Activated CD4-positive, alpha-beta T cell treated with anti-CD3 and anti-CD28 coated beads for 4 hours (primary cell): ENCODE results near the gene PTGDS.

Experiments
- DNase-seq, 2 donors: peaks; one replicate each; pipeline ENCODE4 v3.0.0-alpha.2; 2020

The PTGDS gene

DNA sequence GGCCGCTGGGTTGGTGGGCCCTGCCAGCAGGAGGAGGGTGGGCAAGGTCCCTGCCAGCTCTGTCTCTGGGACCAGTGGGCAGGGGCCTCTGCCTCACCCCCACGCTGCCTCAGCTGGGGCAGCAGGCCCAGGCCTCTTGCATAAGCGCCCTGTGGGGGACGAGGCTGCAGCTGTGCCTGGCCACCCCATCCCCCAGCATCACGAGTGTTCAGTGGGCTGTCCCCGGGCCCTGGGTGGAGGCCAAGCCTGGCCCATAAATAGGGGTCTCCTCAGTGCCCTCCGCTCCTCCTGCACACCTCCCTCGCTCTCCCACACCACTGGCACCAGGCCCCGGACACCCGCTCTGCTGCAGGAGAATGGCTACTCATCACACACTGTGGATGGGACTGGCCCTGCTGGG is at the start of gene PTGDS:
PTGDS (plus strand) TSS at position 282 of the 400 bp plus-strand sequence; CDS start at position 357, 75 bp downstream.
- no peak for DNase-seq

DNA sequence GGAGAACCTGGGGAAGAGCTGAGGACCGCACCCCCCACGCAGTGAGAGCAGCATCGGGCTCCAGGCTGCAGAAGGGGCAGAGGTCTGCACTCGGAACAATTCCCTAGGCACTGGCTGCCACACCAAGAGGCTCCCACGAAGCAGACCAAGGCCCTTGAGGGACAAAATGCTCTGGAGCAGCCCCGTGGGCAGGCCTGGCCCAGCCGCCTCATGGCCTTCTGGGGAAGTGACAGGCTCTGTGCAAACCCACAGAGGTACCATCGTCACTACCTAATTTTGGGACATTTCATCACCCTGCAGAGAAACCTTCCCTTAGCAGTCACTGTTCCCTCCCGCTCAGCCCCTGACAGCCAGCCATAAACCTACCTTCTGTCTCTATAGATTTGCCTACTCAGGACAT is 48.7 kb upstream of the PTGDS start:
- no peak for DNase-seq

DNA sequence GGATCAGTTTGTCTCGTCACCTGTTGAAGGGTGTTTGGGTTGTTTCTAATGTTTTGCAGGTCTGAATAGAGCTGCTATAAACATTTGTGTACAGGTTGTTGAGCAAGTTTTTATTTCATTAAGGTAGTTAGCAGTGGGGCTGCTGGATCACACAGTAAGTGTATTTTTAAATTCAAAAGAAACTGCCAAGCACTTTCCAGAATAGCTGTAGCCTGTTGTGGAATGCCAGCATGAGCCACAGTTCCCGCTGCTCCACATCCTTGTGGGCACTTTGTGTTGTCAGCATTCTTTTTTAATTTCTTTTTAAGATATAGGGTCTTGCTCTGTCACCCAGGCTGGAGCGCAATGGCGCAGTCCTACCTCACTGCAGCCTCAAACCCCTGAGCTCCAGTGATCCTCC is 47.3 kb upstream of the PTGDS start:
- DNase-seq: no peak

DNA sequence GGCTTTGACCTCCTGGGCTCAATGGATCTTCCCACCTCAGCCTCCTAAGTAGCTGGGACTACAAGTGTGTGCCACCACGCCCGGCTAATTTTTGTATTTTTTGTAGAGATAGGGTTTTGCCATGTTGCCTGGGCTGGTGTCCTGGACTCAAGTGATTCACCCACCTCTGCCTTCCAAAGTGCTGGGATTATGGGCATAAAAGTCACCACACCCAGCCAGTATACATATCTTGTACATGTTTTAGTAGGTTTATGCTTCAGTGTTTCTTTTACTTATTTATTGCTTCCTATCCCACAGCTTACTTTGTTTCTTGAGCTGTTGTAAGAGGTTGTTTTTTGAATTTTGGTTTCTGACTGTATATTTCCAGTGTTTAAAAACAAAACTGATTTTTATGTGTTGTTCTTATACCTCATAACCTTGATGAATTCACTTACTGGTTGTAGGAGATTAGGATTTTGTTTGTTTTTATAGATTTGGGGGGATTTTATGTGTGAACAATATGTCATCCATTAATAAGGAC is 45.6 kb upstream of the PTGDS start:
- no peak for DNase-seq

DNA sequence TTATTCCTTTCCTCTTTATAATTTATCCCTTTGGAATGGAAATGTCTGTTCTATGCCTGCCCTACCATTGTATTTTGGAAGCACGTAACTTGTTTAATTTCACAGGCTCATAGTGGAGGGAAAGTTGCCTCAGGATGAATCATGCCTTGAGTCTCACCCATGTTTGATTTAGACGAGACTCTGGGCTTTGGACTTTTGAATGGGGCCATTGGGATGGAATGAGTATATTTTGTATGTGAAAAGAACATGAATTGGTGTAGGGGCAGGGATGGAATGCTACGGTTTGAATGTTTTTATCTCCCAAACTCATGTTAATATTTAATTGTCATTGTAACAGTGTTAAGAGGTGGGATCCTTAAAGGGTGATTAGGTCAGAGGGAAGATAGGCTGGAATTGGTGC is 43.0 kb upstream of the PTGDS start:
- no peak for DNase-seq

DNA sequence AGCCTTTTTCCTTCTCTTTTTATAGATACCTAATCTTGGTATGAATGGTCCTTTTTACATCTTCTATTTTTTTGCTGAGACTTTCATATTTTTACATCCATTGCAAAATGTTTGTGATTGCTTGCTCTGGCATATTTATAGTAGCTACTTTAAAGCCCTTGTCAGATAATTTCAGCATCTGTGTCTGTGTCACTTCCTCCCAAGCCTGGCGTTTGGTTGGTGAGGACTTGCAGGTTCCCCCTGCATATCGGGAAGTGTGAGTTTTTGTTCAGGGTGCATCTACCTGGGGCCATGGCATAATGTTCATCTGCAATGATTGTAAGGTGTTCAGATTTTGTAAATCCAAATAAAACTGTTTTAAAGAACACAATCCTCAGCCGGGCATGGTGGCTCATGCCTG is 41.7 kb upstream of the PTGDS start:
- no peak for DNase-seq

DNA sequence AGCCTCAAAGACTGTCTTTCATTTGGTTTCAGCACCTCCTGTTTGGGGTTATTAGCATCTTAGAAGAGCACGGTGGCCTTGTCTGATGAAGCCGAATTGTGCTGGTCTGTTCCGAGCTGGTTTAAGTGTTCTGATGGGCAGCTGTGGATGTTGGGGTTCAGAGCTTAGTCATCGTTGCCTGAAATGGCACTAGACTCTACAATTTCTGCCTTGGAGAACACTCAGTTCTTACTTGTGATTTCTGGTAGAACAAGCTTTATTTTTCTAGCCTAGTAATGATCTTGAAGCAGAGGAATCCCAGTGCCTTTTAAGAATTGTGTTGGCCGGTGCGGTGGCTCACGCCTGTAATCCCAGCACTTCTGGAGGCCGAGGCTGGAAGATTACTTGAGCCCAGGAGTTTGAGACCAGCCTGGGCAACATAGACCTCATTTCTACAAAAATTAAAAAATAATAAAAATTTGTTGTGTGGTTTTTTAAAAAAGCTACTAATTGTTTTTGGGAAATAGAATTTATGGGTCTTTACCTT is 40.6 kb upstream of the PTGDS start:
- DNase-seq: no peak

DNA sequence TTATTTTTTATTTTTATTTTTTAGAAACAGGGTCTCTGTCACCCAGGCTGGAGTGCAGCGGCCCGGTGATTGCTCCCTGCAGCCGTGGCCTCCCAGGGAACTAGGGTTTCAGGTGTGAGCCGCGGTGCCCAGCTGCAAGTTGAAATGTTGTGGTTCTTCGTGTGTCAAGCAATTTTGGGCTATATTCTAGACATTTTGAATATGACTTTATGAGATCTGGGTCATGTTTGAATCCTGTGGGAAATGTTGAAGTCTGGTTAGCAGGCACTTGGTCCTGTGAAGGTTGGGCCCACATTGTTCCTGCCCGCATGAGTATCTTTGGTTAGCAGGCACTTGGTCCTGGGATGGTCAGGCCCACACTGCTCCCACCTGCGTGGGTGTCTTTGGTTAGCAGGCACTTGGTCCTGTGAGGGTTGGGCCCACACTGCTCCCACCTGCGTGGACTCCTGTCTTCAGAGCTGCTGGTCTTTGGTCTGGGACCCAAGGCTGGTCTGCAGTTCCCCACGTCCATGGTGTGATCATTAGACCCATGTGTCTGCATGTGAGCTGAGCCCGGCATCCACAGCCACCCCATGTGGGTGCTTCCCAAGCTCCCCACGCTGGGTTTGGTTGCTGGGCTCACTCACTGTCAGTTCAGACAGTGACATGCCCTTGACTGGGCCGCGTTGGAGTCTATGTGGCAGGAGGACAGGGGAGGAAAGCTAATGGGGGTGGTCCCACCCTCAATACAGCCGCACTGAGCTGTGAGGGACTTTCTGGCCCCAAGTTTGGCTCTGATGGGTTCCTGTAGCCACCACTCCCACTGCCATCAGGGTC is 39.9 kb upstream of the PTGDS start:
- DNase-seq: no peak

DNA sequence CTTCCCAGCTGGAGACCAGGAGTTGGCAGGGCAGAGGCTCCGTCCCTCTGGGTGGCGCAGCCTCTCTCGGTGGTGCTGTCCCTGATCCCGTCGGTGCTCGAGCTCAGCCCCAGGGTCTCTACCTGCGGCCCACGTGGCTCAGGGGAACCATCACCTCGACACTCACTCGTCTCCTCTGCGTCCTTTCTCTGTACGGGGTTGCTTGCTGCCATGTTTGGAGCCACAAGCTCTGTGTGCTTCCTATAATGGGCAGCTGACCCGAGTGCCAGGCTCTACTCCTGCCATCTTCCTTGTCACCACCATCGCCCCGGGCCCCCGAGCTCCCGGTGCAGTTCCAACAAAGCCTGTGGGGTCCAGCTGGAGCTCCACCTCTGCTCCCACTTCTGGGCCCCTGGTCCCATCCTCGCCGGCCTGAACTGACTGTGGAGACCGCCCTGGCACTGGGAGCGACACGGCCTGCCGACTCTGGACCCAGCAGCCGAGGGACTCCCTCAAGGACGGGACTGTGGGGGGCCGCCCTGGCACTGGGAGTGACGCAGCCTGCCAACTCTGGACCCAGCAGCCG is 37.8 kb upstream of the PTGDS start:
- DNase-seq: no peak

DNA sequence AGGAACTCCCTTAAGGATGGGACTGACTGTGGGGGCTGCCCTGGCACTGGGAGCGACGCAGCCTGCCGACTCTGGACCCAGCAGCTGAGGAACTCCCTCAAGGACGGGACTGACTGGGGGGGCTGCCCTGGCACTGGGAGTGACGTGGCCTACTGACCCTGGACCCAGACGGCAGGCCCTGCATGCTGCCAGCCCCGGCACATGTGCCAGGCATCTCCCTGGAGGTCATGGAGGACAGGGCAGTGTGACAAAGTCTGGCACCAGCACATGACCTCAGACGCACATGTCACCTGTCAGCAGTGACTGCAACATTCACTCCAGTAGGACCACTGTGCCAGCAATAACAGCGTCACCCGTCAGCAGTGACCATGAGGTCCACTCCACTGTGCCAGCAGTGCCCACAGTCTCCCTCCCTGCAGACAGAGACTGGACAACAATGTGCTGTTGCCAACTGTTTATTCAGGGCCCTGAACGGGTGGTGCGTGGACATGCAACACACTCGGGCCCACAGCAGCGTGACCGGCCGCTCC is 37.2 kb upstream of the PTGDS start:
- no peak for DNase-seq

DNA sequence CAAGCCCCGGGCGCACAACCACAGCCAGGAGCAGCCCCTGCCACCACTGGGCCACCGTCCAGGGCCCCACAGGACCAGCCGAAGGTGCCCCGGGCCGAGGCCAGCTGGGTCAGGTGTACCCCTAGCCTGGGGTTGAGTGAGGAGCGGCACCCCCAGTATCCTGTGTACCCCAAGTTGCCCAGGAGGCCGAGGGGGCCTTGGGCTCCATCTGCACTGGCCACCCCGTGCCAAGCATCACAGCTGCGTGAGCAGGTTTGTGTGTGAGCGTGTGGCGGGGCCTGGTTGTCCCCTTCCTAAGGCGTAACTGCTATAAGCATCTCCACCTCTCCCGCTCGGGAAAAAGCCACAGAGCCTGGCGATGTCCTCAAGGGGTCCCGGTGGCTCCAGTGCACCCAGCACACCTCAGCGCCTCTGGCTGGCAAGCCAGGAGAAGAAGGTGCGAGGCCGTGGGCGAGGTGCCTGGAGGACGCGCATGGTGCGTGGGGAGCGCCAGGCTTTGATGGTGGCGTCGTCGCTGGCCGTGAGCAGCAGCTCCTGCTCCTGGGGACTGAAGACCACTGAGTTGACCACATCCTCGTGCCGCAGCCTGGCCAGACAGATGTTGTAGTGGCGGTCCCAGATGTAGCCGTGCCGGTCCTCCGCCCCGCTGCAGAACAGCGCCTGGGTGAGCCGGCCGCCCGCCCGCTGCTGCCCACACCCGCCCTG is 36.6 kb upstream of the PTGDS start:
- no peak for DNase-seq

DNA sequence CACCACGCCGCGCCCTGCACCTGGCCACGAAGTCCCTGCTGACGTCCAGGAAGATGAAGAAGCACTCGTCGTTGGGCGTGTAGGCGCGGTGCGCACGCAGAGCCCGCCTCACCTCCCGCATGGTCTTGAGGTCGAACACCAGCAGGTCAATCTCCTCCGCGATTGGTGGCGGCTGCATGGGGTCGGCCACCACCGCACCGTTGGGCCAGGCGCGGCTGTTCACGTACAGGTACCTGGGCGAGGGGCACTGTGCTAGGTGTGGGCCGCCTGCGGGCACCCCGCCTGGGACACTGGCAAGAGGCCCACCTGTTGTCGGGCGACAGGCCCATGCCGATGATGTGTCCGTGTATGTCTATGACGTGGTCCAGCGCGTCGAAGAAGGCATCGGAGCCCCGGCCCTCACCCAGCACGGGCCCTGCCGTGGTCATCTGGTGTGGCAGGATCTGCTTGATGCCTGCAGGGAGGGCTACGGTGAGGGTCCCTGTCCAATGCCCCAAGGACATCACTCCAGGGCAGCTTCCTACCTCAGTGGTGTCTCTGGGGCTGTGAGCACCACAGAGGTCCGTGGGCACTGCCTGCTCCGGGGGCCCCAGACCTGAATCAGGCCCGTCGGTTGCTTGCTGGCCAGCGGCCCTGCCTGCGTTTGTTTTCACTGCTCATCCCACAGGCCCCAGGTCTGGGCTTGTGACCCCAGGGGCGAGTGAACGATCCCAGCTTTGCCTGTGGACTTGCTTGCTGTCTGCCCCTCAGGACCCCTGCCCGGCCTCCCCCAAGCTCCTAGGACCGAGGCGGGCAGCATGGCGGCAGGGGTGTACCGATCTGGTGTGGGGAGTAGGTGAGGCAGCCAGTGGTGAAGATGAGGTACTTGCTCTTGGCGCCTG is 35.8 kb upstream of the PTGDS start:
- DNase-seq: no peak

DNA sequence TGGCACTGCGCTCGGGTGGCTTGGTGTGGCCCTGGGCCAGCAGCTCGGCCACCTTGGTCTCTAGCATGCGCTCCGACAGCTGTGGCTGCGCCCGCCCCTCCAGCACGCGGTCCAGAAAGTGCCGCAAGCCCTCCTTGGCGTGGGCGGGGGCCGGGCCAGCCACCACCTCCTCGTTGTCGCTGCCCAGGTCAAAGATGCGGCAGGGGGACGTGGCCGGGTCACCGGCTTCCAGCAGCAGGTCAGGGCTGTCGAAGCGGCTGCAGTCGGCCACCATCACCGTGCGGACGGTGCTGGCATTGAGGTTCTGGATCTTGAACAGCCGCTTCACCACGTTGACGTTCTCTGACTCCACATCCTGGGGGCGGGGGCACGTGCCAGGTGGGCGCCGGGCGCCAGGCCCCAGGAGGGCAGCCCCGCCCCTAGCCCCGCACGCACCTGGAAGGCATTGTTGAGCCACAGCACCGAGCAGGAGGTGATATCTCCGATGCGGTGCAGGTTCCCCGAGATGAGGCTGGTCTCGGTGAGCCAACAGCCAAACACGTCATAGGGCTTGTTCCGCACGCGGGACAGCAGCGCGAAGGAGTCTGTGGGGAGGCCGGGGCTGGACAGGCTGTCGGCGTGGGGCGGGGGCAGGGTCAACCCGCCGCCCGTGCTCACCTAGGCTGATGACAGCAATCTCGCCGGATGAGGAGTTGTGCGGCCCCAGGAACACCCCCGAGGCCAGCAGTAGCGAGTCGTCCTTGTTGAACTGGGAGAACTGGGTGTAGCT is 35.0 kb upstream of the PTGDS start:
- DNase-seq: no peak

DNA sequence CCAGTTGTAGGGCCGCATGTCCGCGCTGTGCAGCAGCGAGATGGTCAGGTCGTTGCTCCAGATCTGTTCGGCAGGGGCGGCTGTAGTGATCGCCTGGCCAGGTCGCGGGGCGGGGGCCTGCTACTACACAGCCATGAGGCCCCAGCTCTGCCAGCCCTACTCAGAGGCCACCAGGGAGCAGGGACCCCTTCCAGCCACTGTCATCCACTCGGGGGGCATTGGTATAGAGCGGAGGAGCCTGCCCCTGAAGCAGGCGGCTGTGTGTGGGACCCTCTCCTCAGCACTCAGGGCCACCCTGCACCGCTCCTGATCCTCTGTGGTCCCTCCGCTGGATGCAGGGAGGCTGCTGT is 34.4 kb upstream of the PTGDS start:
- DNase-seq: no peak

DNA sequence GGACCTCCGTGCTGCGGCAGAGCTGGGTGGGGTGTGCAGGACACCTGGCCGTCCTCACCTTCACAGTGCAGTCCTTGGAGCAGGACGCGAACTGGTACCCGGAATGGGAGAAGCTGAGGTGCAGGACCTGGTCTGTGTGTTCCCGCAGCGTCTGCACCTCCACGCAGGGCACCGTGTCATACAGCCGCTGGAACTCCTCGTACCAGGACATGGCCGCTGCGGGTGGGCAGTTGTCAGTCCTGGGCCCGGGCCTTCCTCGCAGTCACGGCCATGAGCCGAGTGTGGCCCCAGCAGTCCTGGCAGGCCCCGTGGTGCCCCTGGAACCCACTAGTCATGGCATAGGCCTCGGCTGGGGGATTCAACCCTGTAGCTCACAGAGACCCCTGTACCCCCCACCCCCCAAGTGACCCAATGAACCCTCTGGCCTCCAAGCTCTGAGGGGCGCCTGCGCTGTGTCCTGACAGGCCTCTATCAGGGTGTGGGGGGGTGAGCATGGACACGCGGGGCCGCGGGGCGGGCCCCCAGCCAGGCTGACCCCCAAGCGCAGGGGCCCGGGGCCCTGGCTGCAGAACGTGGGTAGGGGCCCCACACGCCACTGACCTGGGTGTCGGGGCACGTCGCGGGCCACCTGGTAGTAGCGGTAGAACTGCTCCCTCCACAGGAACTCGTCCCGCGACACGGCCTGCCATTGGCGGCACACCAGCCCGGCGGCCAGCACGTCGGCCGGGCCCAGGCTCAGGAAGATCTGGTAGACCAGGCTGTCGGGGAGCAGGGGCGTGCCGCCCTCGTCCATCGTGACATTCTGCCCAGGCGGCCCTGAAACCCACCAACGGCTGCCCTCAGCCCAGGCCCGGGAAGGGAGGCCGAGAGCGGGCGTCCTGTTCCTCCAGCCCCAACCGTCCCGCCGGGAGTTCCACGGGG is 33.8 kb upstream of the PTGDS start:
- peak in 1 of 2 donors; percentile 34 for DNase-seq

DNA sequence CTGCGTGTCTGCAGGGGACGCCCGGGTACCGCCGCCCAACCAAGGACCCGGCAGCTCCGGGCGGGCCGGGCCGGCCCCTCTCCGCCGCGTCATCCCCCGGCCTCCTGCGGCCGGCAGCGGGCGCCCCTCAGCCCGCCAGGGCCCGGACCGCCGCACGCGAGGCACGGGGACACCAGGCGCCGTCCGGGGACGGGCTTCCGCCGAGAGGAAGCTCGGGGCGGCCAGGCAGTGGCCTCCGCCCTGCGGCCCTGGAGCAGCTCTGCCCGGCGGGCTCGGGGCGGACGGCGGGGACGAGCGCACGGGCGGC is 33.1 kb upstream of the PTGDS start:
- peak in 1 of 2 donors; percentile 25 for DNase-seq

DNA sequence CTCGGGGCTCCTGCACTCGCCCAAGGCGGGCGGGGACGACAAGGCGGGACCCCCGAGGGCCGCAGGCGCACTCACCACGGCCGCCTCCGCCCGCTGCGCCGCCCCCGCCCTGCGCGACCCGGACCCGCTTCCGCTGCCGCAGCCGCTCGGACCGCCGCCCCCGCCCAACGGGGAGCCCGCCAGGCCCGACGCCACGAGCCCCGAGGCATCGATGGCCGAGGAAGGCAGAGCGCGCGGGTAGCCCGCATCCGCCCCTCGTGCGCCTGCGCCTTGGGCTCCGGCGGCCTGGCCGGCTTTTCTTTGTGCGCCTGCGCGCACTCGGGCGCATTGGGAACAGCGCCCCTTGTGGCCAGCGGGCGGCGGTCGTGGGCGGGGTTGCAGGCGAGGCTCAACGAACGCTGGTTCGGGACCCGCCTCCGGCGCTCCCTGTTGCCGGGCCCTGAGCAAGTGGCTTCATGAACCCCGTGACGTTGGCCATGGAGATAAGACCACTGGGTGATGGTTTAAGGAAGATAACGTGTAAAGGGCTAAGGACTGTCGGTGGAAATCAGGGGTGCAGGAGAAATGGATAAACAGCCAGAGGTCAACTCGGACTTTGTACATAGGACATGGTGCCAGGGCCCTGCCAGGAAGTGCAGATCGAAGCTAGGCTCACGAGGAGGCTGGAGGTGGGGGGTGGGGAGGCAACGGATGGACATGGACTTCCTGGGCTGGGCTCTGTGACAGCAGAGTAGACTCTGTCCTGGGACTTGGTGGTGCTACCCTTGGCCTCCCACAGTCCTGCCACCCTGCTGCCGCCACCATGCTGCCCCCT is 32.6 kb upstream of the PTGDS start, which contains the start of the genes C8G and FBXW5:
C8G (plus strand) TSS at position 725 of the 814 bp plus-strand sequence; CDS start at position 803, 78 bp downstream.
FBXW5 (minus strand) TSS at position 220 of the 814 bp plus-strand sequence. CDS start 655 bp downstream, outside the sequence.
- peak; percentile 91 to 93 for DNase-seq

DNA sequence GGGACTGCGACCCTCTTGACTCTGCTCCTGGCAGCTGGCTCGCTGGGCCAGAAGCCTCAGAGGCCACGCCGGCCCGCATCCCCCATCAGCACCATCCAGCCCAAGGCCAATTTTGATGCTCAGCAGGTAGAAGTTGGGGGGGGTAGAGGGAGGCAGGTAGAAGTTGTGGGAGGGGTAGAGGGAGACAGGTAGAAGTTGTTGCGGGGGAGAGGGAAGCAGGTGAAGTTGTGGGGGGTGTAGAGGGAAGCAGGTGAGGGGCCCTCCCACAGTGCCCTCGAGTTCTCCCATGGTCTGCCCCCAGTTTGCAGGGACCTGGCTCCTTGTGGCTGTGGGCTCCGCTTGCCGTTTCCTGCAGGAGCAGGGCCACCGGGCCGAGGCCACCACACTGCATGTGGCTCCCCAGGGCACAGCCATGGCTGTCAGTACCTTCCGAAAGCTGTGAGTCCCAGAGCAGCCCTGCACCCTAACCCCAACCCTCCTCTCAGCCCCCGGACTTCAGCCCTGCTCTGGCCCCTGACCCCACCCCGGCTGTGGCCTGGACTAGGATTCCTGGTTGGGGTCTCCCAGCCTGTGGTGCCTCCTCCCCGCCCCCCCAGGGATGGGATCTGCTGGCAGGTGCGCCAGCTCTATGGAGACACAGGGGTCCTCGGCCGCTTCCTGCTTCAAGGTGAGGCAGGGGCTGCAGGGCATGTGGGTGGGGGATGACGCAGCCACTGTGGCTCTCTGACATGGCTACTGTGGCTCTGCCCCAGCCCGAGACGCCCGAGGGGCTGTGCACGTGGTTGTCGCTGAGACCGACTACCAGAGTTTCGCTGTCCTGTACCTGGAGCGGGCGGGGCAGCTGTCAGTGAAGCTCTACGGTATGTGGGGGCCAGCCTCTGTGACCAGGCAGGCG is 31.7 kb upstream of the PTGDS start:
- no peak for DNase-seq
